HL-60 (cell line): Measurements from ENCODE around the gene DDX17.

Source experiments
- CTCF ChIP-seq: IDR thresholded peaks from one replicate; pipeline ENCODE4 v1.5.1; 2011; ENCODE audit warnings: low read length, control low read depth, inconsistent platforms; ENCODE audit not compliant: insufficient read depth
- GABPA ChIP-seq: IDR thresholded peaks from 2 replicates; pipeline ENCODE4 v1.6.1; 2012; ENCODE audit warnings: low read depth
- POLR2AphosphoS5 ChIP-seq: IDR thresholded peaks from 2 replicates; pipeline ENCODE4 v1.6.1; 2012; ENCODE audit warnings: low read depth
- REST ChIP-seq: IDR thresholded peaks from 2 replicates; pipeline ENCODE4 v1.6.1; 2012; ENCODE audit warnings: low read depth; ENCODE audit not compliant: insufficient replicate concordance
- SPI1 ChIP-seq: IDR thresholded peaks from 2 replicates; pipeline ENCODE4 v1.6.1; 2012; ENCODE audit warnings: low read depth, mild to moderate bottlenecking, borderline replicate concordance

DNA sequence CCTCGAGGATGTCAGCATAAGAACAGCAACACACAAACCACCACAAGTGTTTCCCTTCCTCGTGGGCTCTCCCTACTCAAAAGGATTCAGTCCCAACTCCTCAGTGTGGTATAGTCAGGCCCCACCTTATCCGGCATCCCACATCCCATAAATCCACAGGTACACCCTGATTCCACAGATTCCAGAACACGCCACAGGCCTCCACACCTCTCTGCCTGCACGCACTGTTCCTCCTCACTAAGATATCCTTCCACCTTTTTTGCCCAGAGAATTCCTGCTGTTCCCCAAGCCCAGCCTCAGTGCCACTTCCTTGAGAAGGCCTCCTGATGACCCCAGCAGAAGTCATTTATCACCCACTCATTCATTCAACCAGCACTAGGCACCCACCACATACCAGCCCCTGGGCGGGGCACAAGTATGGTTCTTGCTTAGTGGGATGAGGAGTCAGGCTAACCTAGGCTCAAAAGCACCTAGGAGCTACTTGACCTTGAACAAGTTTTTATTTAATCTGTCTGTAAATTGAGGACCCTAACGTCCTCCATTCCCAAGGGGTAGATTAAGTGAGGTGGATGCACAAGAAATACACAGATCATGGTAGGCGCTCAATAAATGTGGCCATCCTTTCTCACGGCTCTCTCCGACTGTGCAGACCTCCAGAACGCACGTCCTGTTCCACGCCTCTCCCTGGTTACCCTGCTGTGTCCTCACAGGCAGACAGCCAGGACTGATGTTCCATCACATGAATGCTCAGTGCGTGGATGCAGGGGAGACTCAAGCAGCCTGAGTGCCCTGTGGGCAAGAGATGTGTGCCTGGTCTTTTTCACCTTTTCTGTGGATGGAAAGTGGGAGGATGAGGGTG, 49.0 kb downstream of the DDX17 start:
- no peak for TF ChIP-seq CTCF
- no peak for TF ChIP-seq GABPA
- no peak for TF ChIP-seq REST
- TF ChIP-seq POLR2AphosphoS5, result no peak
- no peak for TF ChIP-seq SPI1
